ENCODE results near the gene KCNK7.

KCNK7 gene

DNA sequence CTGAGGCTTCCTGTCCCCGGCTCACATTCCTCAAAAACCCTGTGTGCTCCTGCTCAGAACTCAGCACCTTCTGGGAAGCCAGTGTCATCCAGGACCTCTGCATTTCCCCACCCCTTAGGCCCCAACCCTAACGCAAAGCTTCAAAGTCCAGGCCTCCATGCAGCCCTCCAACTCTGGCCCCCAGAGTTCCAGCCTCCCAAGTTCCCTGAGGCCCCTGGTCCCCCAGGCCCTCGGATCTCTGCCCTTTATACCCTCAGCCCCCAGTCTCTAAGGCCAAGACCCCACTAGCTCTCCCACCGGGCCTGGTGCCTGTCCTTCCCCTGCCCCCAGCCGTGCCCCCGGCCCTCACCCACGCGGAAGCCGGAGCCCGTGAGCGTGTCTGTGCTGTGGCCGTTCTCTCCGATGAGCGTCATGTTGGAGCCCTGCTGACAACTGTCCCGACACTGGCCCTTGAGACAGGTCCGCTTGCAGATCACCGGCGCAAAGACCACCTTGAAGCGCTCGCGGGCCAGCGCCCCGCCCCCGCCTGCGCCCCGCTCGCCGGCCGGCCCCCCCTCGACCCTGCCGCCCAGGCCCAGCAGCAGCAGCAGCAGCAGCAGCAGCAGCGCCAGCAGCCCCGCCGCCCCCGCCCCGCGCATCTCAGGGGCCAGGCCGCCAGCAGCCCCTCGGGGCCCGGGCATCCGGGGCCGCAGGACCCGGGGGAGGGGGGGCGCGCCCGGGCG is 38.2 kb downstream of the KCNK7 start:
- DNase-seq (ENCODE audit: low spot score): no peak

DNA sequence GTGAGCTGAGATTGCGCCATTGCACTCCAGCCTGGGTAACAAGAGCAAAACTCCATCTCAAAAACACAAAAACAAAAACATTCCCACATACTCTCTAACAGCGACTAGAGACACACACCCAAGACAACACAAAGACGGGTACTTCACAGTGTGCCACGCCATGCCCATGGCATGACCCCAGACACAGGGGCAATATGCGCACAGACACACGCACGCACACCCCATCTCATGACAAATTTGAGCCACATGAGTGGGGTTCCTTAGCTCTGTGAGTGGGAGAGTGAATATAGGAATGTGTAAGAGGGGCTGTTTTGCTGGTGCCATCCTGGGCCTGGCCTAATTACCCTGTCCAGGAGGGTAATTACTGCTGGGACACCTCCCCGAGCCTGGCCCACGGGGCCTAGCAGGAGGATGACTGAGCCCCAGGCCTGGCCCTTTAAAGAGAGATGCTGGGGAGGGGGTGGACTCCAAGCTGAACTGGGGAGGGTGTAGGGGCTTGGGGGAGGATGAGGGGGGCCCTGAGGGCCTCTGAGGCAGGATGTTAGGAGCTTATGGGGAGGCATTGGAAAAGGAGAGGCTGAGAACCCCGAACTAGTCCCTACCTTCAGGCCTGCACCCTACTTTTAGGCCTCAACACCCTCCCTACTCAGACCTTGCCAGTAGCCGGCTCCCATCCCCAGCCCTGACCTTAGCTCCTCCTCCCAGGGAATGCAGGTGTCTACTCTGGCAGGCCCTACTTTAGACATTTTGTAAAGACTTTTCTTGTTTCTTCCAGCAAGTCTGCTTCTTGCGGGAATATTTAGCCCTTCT is 38.9 kb downstream of the KCNK7 start:
- no peak for DNase-seq (ENCODE audit: low spot score)

DNA sequence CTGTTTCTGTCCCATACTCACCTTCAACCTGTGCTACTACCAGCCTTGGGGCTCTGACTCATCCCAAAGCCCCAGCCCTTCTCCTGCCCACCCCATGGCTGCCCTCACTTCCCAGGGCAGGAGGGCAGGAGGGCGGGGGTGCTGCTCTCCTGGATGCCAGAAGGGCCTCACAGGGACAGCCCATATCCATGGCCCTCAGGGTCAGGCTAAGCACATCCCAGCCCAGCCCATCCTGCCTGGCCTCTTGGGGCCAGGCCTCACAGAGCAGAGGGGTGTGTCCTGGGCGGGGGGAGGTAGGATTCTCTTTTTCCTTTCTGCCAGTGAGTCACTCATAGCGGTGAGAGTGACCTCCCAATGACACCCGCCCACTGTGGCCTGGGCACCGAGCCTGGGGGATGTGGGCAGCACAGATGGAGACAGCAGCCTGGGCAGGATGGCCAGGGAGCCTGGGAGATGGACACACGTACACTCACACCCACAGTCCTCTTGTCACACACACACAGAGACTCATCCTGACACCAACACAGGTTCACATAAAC is 39.8 kb downstream of the KCNK7 start:
- DNase-seq (ENCODE audit: low spot score): peak; percentile 61

DNA sequence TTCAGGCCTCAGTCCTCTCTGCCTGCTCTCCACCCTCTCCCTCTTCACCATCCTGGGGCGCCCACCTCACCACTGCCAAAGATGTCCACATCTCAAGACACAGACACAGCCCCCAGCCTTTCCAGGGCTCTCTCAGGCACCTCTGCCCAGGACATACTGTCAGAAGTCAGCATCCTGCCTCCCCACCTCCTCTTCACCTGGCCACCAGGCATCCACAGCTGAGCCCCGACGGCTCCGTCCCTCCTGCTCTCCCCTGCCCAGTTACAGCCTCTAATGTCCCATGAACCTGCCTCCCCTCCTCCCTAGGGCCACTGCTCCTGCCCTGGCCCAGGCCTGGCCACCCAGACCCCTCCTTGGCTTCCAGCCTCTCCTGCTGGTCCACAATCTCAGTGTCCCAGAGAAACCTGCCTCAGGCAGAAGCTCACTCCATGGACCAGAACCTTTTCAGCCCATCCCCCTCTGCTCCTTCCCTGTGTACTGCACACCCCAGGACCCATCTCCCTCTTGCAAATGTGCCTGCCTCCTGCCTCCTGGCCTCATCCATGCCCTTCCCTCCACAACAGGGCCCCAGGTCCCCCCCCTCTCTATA is 40.7 kb downstream of the KCNK7 start:
- no peak for DNase-seq (ENCODE audit: low spot score)

DNA sequence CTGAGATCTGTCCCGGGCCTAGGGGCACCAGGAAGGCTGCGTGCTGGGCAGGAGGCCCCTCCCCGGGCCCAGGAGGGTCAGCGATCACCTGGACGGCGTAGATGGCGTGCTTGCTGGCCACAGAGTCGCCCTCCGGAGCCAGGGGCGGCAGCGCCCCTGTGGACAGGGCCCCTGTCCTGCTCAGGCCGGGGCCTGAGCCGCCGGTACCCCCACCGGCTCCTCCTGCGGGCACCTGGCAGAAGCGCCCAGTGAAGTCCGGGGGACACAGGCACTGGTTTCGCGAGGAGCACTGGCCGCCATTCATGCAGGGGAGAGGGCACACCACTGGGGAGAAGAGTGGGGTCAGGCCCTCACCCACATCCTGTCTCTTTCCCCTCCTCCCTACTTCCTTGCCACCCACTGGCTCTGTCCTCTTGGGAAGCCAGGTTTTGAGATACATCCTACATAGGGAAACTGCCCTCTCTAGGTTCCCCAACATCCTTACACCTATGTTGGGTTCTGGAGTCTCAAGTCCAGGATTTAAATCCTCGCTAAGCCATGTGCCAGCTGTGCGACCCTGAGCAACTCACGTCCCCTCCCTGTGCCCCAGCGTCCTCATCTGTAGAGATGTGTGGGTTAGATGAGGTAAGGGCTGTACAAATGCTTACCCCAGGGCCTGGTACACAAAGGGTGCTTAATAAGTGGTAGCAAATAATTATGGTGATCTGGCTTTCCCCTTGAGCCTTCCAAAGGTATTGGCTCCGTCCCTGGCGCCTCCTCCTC is 41.4 kb downstream of the KCNK7 start:
- no peak for DNase-seq (ENCODE audit: low spot score)

DNA sequence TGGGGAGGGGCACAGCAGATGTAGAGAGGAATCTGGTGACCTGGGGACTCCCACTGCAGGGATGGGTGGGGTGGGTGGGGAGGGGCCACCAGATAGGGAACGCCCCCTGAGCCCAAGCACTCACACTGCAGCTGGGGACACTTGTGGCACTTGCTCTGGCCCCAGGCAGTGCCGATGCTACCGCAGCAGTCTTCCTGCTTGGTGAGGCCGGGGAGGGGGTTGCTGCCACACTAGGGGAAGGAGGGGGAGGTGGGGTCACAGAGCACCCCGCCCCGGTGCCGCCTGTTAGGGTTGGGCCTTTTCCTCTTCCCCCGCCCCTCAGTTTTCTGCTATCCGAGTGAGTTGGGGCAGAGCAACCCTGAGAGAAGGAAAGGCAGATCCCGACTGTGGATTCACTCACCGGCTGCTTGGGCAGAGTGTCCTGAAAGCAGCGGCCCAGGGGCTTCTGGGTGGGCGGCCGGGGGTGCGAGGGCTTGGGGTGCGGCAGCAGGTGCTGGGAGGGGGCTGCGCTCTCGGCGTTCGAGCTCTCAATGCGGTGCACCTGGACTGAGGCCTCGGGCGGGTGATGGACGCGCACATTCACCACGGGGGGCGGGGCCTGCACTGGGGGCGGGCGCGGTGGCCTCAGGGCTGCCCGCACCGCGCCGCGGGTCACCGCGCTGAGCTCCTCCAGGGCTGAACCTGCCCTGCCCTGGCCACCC is 42.1 kb downstream of the KCNK7 start:
- DNase-seq (ENCODE audit: low spot score): no peak

DNA sequence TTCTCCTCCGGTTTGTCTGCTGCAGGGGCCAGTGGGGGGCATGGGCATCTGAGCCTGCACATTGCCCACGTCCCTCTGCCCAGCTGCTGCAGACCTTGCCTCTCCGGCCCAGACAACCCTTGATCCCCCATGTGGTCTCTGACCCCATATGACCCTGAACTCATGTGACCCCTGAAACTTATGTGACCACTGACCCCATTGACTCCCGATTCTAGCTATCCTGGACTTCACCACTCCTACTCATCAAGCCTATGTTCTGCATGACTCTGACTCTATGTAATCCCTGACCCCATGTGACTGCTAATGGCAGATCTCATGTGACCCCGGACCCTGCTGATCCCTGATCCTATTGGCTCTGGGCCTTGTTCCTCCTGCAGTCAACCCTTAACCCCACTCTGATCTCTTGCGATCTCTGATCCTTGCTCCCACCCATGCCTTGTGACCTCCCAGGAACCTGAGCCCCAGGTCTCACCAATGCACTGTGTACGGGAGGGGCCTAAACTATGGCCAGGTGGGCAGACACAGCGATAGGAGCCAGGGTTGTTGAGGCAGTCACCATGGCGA is 43.1 kb downstream of the KCNK7 start:
- DNase-seq (ENCODE audit: low spot score): no peak

DNA sequence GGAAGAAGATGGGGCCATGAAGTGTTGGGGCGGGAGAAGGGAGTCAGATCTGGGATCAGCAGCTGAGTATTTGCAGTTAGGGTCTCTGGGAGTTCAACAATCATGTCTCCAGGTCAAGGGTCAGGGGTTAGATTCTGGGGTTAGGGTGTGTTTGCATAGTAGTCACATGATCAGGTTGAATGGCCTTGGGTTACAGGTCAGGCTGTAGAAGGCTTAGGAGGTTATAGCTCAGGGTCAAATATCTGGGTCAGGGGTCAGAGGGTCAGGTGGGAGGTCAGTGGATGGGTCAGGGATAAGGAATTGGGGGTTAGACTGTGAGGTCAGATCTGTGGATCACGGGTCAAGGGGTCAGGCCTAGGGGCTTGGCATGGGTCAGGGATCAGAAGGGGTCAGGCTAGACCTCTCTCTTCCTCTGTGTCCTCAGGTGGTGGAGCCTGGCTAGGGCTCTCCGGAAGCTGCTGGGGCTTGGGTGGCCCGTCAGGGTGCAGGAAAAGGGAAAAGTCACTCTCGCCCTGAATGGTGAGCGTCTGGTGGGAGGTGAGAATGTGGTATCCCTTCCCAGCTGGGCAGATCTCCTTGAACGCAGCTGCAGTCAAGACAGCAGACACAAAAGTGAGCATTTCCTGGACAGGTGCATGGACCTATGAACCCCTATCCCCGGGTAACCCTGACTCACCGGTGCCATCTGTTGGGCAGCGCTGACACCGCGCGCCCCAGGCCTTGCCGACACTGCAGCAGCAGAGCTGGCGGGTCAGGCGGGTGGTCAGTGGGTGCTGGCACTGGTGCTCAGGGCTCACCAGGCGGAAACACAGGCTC is 43.8 kb downstream of the KCNK7 start:
- peak; percentile 54 for DNase-seq (ENCODE audit: low spot score)

DNA sequence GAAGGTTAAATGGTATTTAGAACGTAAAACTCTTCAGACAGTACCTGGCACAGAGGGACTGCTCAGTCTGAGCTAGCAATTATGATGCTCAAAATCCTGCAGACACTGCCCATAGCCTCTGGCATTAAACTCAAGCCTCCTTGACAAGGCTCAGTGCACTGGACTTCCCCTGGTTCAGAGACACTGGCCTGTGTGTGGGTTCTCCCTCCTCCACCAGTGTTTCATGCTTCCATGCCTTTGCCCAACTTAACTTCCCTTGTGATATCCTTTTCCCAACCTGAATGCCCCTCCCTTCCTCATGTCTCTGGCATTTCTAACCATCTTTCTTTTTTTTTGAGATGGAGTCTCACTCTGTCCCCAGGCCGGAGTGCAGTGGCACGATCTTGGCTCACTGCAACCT is 46.5 kb downstream of the KCNK7 start:
- DNase-seq (ENCODE audit: low spot score): no peak

DNA sequence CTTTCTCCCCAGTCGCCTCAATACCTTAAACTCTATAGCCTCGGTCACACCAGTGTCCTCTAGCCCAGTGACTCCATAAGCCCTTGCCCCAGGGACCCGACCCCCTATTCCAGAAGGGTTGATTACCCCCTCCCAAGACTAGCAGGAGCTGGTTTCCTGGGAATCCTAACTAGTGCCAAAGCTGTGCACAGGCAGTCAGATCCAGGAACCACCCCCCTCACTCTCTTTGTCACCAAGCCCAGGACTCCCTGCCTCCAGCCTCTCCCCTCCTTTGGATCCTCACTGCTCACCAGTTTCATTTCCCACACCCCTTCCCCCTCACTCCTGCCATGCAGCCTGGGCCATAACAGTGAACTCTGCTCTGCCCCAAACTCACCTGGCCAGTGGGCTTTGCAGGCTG is 47.2 kb downstream of the KCNK7 start:
- DNase-seq (ENCODE audit: low spot score): no peak

DNA sequence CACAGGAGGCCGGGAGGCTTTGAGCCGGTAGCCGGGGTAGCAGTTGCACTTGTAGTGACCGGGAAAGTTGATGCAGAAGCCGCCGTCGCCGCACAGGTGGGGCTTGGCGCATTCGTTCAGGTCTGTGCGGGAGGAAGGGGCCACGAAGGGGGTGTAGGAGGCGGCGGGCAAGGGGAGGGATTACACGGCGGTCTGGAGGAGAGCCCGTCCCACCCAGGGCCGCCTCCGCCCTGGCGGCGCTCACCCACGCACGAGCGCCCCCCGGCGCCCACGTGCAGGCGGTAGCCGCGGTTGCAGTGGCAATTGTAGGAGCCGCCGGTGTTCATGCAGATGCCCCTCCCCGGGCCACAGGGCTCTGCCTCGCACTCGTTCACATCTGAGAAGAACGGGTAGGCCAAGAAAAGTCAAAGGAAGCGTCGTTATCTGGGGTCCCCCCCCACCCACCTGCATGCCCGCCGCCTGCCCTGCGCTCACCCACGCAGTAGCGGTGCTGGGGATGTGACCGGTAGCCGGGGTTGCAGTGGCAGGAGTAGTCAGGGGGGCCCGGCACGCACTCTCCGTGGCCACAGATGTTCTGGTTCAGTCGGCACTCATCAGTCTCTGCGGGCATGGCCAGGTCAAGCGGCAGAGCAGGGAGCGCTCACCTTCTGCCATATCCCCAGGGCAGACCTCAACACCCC is 48.0 kb downstream of the KCNK7 start:
- DNase-seq (ENCODE audit: low spot score): no peak

DNA sequence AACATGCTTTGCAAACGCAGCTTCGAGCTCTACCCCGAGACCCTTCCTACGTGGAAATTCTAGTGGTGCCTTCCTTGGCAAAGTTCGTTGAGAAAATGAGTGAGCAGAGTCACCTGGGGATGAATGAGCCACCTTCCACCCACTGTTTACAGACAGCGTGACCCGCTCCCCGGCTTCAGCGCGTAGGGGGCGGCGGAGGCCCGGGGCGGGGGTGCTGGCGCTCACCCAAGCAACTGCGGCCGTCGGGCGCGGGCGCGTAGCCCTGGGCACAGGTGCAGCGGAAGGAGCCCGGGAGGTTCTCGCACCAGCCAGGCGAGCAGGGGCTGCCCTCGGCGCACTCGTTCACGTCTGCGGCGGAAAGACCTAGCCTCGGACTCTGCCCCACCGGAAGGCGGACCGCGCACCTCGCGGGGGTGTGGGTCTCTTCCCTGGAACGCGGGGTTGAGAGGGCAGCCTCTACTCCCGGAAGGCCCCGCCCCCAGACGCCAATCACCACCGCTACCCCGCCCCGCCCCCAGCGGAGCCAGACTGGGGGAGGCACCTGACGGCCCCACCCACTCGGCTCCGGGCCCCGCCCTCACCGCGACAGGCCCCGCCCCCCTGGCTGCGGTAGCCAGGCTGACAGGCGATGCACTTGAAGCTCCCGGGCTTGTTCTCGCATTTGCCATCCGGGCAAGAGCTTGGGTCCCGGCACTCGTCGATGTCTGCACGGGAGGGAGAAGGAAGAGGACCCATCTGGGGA is 49.2 kb downstream of the KCNK7 start:
- peak; percentile 66 for DNase-seq (ENCODE audit: low spot score)

DNA sequence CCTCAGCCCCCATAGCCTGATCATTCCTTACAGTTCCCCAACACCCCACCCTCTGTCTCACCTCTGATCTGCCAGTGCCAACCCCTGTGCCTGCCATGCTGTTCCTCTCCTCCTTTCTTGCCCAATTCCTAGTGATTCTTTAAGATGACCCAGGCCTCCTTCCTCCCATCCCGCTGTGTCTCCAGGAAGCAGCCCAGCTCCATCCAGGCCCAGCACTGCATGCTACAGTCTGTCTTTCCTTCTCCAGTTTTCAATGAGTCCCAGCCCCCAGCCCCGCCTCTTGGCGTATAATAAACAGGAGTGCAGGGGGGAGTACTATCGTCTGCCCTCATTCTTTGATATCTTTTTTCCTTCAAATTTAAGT is 49.8 kb downstream of the KCNK7 start:
- no peak for DNase-seq (ENCODE audit: low spot score)
